GM12878 (cell line): ENCODE results near the gene TACR2. TPM values are rescaled to one million over a fixed set of nuclear protein-coding genes. Genes with fewer than 3 reads are reported as not detected.

Source experiments
- ATAC-seq: fragments of 200-7000 bp; cut with Tn5 transposase; 3 replicates; pipeline ENCODE4 v1.9.1; 2020; ENCODE audit warnings: mild to moderate bottlenecking, moderate library complexity
- BruUV-seq: library from RNA; stranded (reverse); fragments of 400-500 nt; replicated peaks from 2 replicates; lab custom pipeline; 2021; lab: Mats Ljungman, UMichigan
- CTCF ChIA-PET: fragments of 300-600 bp; sonication (Branson Sonifier 250); formaldehyde crosslinking; extraction: SDS; loops from one replicate; lab custom pipeline; 2021; ENCODE audit warnings: inconsistent platforms; lab: Yijun Ruan, JAX
- POLR2A ChIA-PET: fragments of 350-600 bp; formaldehyde crosslinking; extraction: SDS; loops from one replicate; lab custom pipeline; 2021; ENCODE audit warnings: inconsistent platforms; lab: Charles Lee
- RAD21 ChIA-PET: fragments of 300-600 bp; sonication (Branson Sonifier 250); formaldehyde crosslinking; loops from one replicate; lab custom pipeline; 2023; ENCODE audit warnings: antibody characterized with exemption; ENCODE audit not compliant: unreplicated experiment; lab: Charles Lee
- SMC1A ChIA-PET: fragments of 300-600 bp; sonication (Branson Sonifier 250); formaldehyde crosslinking; loops from one replicate; lab custom pipeline; 2023; ENCODE audit not compliant: unreplicated experiment, uncharacterized antibody; lab: Charles Lee
- DNase-seq: peaks from one replicate; pipeline ENCODE4 v3.0.0-alpha.2; 2011; ENCODE audit warnings: low read depth, low spot score
- FAIRE-seq: peaks from 3 replicates; lab custom pipeline; 2011; peaks lifted over from hg19 to GRCh38; lab: Jason Lieb, UNC
- H2AFZ ChIP-seq: 2 replicates; pipeline ENCODE4 v1.6.0; 2011; ENCODE audit warnings: low read depth, low read length, control low read depth; ENCODE audit not compliant: control insufficient read depth
- H3K27ac ChIP-seq: 2 replicates; pipeline ENCODE4 v1.5.1; 2011; ENCODE audit warnings: control low read depth; ENCODE audit not compliant: control insufficient read depth, insufficient read depth
- H3K27me3 ChIP-seq, 2 experiments: replicated peaks in 1 of 2; 2 replicates each; pipeline versions ENCODE4 v1.6.0 to v1.6.1; 2011; ENCODE audit warnings: low read length in 1 of 2; ENCODE audit not compliant: control insufficient read depth in 2 of 2, insufficient read depth in 2 of 2
- H3K36me3 ChIP-seq, 2 experiments: 2 replicates each; pipeline ENCODE4 v1.5.1; 2011; ENCODE audit warnings: low read length in 1 of 2; ENCODE audit not compliant: control insufficient read depth in 2 of 2, insufficient read depth in 2 of 2
- H3K4me1 ChIP-seq: 2 replicates; pipeline ENCODE4 v1.6.1; 2011; ENCODE audit warnings: mild to moderate bottlenecking, low read length, moderate library complexity, mixed read lengths; ENCODE audit not compliant: control insufficient read depth, insufficient read depth
- H3K4me2 ChIP-seq: 2 replicates; pipeline ENCODE4 v1.6.0; 2011; ENCODE audit warnings: control low read depth; ENCODE audit not compliant: control insufficient read depth, insufficient read depth
- H3K4me3 ChIP-seq: fragments of 200-600 bp; sonication (generic); 2 replicates; pipeline ENCODE4 v1.5.1; 2016
- H3K79me2 ChIP-seq: 2 replicates; pipeline ENCODE4 v1.6.0; 2011; ENCODE audit warnings: low read length; ENCODE audit not compliant: control insufficient read depth, insufficient read depth
- H3K9ac ChIP-seq: 2 replicates; pipeline ENCODE4 v1.8.0; 2011; ENCODE audit warnings: low read length, control low read depth, mixed read lengths; ENCODE audit not compliant: control insufficient read depth, insufficient read depth
- H3K9me3 ChIP-seq: replicated peaks from 3 replicates; pipeline ENCODE4 v1.5.1; 2011; ENCODE audit warnings: mild to moderate bottlenecking, low read length; ENCODE audit not compliant: control insufficient read depth, insufficient read depth
- H4K20me1 ChIP-seq: 2 replicates; pipeline ENCODE4 v1.6.0; 2011; ENCODE audit not compliant: control insufficient read depth, insufficient read depth
- BCL3 ChIP-seq: IDR thresholded peaks from 2 replicates; pipeline ENCODE4 v1.6.1; 2011; ENCODE audit warnings: borderline replicate concordance, low read depth, mild to moderate bottlenecking, moderate library complexity, low read length; ENCODE audit not compliant: insufficient read depth, poor library complexity, severe bottlenecking
- CTCF ChIP-seq, 3 experiments: IDR thresholded peaks in 2 of 3; conservative IDR thresholded peaks in 1 of 3; 2 replicates each; pipeline ENCODE4 v1.5.1; 2011; ENCODE audit warnings: low read depth in 3 of 3, low read length in 3 of 3, mild to moderate bottlenecking in 3 of 3, control low read depth in 2 of 3, moderate library complexity in 2 of 3, inconsistent platforms in 1 of 3, mixed read lengths in 1 of 3; ENCODE audit not compliant: control insufficient read depth in 2 of 3, insufficient read depth in 1 of 3; ENCODE audit errors: extremely low read depth in 1 of 3
- HDAC2 ChIP-seq: fragments of 200-600 bp; sonication (generic); IDR thresholded peaks from 2 replicates; pipeline ENCODE4 v1.6.1; 2017
- IKZF2 ChIP-seq, 2 experiments: fragments of 450-650 bp; IDR thresholded peaks; 2 replicates each; pipeline ENCODE4 v1.6.1; 2017; ENCODE audit warnings: mild to moderate bottlenecking in 2 of 2, moderate library complexity in 2 of 2
- MEF2A ChIP-seq: IDR thresholded peaks from 2 replicates; pipeline ENCODE4 v1.6.1; 2011; ENCODE audit warnings: low read depth, mild to moderate bottlenecking, low read length, moderate library complexity; ENCODE audit not compliant: insufficient read depth
- NR2C2 ChIP-seq: IDR thresholded peaks from 2 replicates; pipeline ENCODE4 v1.6.1; 2011; ENCODE audit warnings: borderline replicate concordance, low read depth; ENCODE audit not compliant: control insufficient read depth, insufficient read length
- SIX5 ChIP-seq: IDR thresholded peaks from 2 replicates; pipeline ENCODE4 v1.6.1; 2011; ENCODE audit warnings: mild to moderate bottlenecking, low read depth, low read length, moderate library complexity; ENCODE audit not compliant: severe bottlenecking
- STAT1 ChIP-seq: fragments of 450-650 bp; conservative IDR thresholded peaks from 2 replicates; pipeline ENCODE4 v1.6.1; 2014; ENCODE audit warnings: antibody characterized with exemption, mild to moderate bottlenecking
- ZZZ3 ChIP-seq: IDR thresholded peaks from 2 replicates; pipeline ENCODE4 v1.6.1; 2011; ENCODE audit warnings: low read depth; ENCODE audit not compliant: control insufficient read depth, insufficient read length
- WGBS: methylation state at CpG from one replicate; pipeline ENCODE4 v1.1.6; 2016; ENCODE audit warnings: low lambda C conversion rate; ENCODE audit not compliant: insufficient replicate concordance, insufficient coverage; ENCODE audit errors: missing lambda C conversion rate; 5-methylcytosine and 5-hydroxymethylcytosine counted together
- in situ Hi-C: fragments of 300-500 bp; cut with MboI; formaldehyde crosslinking; loops from 9 replicates; pipeline ENCODE4 v1.14.3; 2018; ENCODE audit warnings: mixed read lengths
- intact Hi-C: fragments of 100-400 bp; cut with micrococcal nuclease; formaldehyde crosslinking; loops from one replicate; pipeline ENCODE4 v1.14.2; 2022; ENCODE audit not compliant: unreplicated experiment
- polyA plus RNA-seq, 11 experiments: library from polyadenylated mRNA; depleted of rRNA in 4 of 11; unstranded in 6 of 11; stranded (reverse) in 5 of 11; fragments of >200 nt; fragmentation: Nextera tagmentation in 4 of 11; fragmentation: Illumina TruSeq in 1 of 11; extraction: Ambion mirVana in 4 of 11; extraction: Trizol in 1 of 11; gene quantifications; 1 replicate in 1 of 11; 2 replicates in 10 of 11; pipeline versions ENCODE4 v1.2.1 to v1.2.3, GENCODE V29; 2011 to 2016; ENCODE audit warnings: inconsistent platforms in 2 of 11, missing spikeins in 2 of 11, low read depth in 1 of 11
- total RNA-seq, 4 experiments: library from RNA; depleted of rRNA in 3 of 4; stranded (reverse); fragments of >200 nt in 3 of 4; fragmentation: Illumina TruSeq in 1 of 4; extraction: Trizol in 1 of 4; gene quantifications; 2 replicates each; pipeline versions ENCODE4 v1.2.1 to v1.2.3, GENCODE V29; 2013 to 2021

The TACR2 gene
- total and polyA plus RNA-seq, 10 of the 15 experiments (the other 5 are each of a cell fraction or from before 2014, with no cell fraction given), result 0.11 TPM; not detected in 9

GRCh38 chr10:69446650-69447151, 30.0 kb upstream of the TACR2 start:
- H3K4me3 ChIP-seq, result no peak overlapping the region
- TF ChIP-seq STAT1, result no peak
- TF ChIP-seq CTCF (IDR thresholded peaks at IDR 0.05 in 2 of 3, conservative IDR thresholded peaks at IDR 0.05 in 1 of 3; ENCODE audit: control insufficient read depth in 2 of 3, extremely low read depth in 1 of 3, insufficient read depth in 1 of 3, low read depth in 3 of 3, low read length in 3 of 3), result no peak
- TF ChIP-seq MEF2A, result no peak
- no peak for TF ChIP-seq ZZZ3
- TF ChIP-seq SIX5, result no peak
- TF ChIP-seq NR2C2, result no peak
- TF ChIP-seq IKZF2 (IDR thresholded peaks at IDR 0.05), result no peak
- TF ChIP-seq BCL3, result no peak
- no peak for TF ChIP-seq HDAC2
- TF ChIP-seq, all 136 proteins: peak for 0
- H3K4me1 ChIP-seq, result no peaks in the 10 kb centered on the region; the same call in 1 of the 2 replicates
- no peak overlapping the region for H2AFZ ChIP-seq
- ATAC-seq, result no peak
- no peak overlapping the region for H3K9ac ChIP-seq
- CTCF ChIA-PET, result interaction anchor here (1.1 to 1.7 kb wide), 7 partner anchors 13 to 41 kb away, joined by 3 to 7 read pairs (median 4); no protein-coding TSS in a partner anchor
- H4K20me1 ChIP-seq, result no peaks in the 10 kb centered on the region
- in situ Hi-C loops (no loop called here), intact Hi-C loops (no loop called here)
- no peaks in the 10 kb centered on the region; the same call in 1 of the 2 replicates for H3K79me2 ChIP-seq
- SMC1A ChIA-PET, result interaction anchor here (0.9 to 3.2 kb wide), 7 partner anchors 11 to 190 kb away, joined by 3 to 10 read pairs (median 4); no protein-coding TSS in a partner anchor
- POLR2A ChIA-PET, result interaction anchor here (0.6 to 1.5 kb wide), 6 partner anchors 11 to 696 kb away, joined by 3 to 10 read pairs (median 5); no protein-coding TSS in a partner anchor
- no peak overlapping the region for H3K4me2 ChIP-seq
- 31% methylated on average over 3 of the region's 3 CpGs for WGBS
- H3K27me3 ChIP-seq, result no peaks in the 10 kb centered on the region; a peak in 1 of 4 replicates
- RAD21 ChIA-PET, result interaction anchor here (1.5 kb wide), 1 partner anchor 35 kb away, joined by 4 read pairs; no protein-coding TSS in a partner anchor
- no peaks in the 10 kb centered on the region for H3K36me3 ChIP-seq
- no peak for FAIRE-seq
- no TSS peak for BruUV-seq
- H3K27ac ChIP-seq, result no peak overlapping the region
- no peaks in the 10 kb centered on the region for H3K9me3 ChIP-seq
- DNase-seq, result no peak
